K562 (cell line): ENCODE results near the gene ERF. TPM values are rescaled to one million over a fixed set of nuclear protein-coding genes. Genes with fewer than 3 reads are reported as not detected.

ENCODE experiments used
- ATAC-seq: fragments of 200-7000 bp; cut with Tn5 transposase; 3 replicates; pipeline ENCODE4 v1.9.1; 2020; ENCODE audit warnings: moderate library complexity
- BruUV-seq: library from RNA; stranded (reverse); fragments of 400-500 nt; replicated peaks from 2 replicates; lab custom pipeline; 2021; lab: Mats Ljungman, UMichigan
- CTCF ChIA-PET: fragments of 300-600 bp; formaldehyde crosslinking; extraction: SDS; loops from one replicate; lab custom pipeline; 2021; ENCODE audit warnings: low intra/inter-chr PET ratio; lab: Yijun Ruan, JAX
- POLR2A ChIA-PET: fragments of 300-600, 350-650 bp; sonication (Branson Sonifier 250); formaldehyde crosslinking; extraction: SDS; loops from one replicate; lab custom pipeline; 2021; ENCODE audit warnings: antibody characterized with exemption, inconsistent platforms; lab: Yijun Ruan, JAX
- DNase-seq, 4 experiments: peaks; one replicate each; pipeline versions ENCODE4 v3.0.0 to v3.0.0-alpha.2; 2011 to 2018; ENCODE audit warnings: low spot score in 3 of 4, mixed read lengths in 3 of 4; ENCODE audit errors: extremely low read depth in 1 of 4
- FAIRE-seq: peaks from 2 replicates; lab custom pipeline; 2011; peaks lifted over from hg19 to GRCh38; lab: Jason Lieb, UNC
- H2AFZ ChIP-seq: 2 replicates; pipeline ENCODE4 v1.6.0; 2011; ENCODE audit warnings: low read depth, low read length, control low read depth, inconsistent platforms
- H3K27ac ChIP-seq: fragments of 200-600 bp; 3 replicates; pipeline ENCODE4 v1.8.0; 2011; ENCODE audit warnings: low read depth, mild to moderate bottlenecking, control low read depth, inconsistent platforms, low read length, moderate library complexity, mixed read lengths; ENCODE audit errors: extremely low read depth
- H3K27me3 ChIP-seq, 2 experiments: fragments of 300-600 bp in 1 of 2; 2 replicates in 1 of 2; 3 replicates in 1 of 2; pipeline versions ENCODE4 v1.6.0 to v1.8.0; 2011; ENCODE audit warnings: inconsistent platforms in 2 of 2, low read length in 2 of 2, mild to moderate bottlenecking in 1 of 2, mixed read lengths in 1 of 2, moderate library complexity in 1 of 2; ENCODE audit not compliant: control insufficient read depth in 2 of 2, insufficient read depth in 2 of 2
- H3K36me3 ChIP-seq: fragments of 300-600 bp; 3 replicates; pipeline ENCODE4 v1.8.0; 2011; ENCODE audit warnings: mild to moderate bottlenecking, low read length, inconsistent platforms; ENCODE audit not compliant: control insufficient read depth, insufficient read depth
- H3K4me1 ChIP-seq, 2 experiments: fragments of 200-600 bp in 1 of 2; replicated peaks in 1 of 2; 2 replicates in 1 of 2; 3 replicates in 1 of 2; pipeline versions ENCODE4 v1.5.1 to v1.8.0; 2011; ENCODE audit warnings: inconsistent platforms in 2 of 2, low read length in 2 of 2, mild to moderate bottlenecking in 1 of 2, mixed read lengths in 1 of 2, moderate library complexity in 1 of 2; ENCODE audit not compliant: control insufficient read depth in 2 of 2, insufficient read depth in 2 of 2
- H3K4me2 ChIP-seq: 2 replicates; pipeline ENCODE4 v1.6.1; 2011; ENCODE audit warnings: low read length, control low read depth, inconsistent platforms, mixed read lengths; ENCODE audit not compliant: insufficient read depth
- H3K4me3 ChIP-seq: fragments of 200-600 bp; sonication (generic), shearing (Covaris generic); 2 replicates; pipeline ENCODE4 v1.5.1; 2016; ENCODE audit warnings: control low read depth, inconsistent platforms
- H3K79me2 ChIP-seq: fragments of 200-600 bp; 3 replicates; pipeline ENCODE4 v1.8.0; 2011; ENCODE audit warnings: low read length, inconsistent platforms; ENCODE audit not compliant: control insufficient read depth, insufficient read depth
- H3K9ac ChIP-seq, 2 experiments: 2 replicates each; pipeline versions ENCODE4 v1.6.0 to v1.6.1; 2011; ENCODE audit warnings: low read depth in 2 of 2, low read length in 2 of 2, control low read depth in 1 of 2, inconsistent platforms in 1 of 2, mild to moderate bottlenecking in 1 of 2, mixed read lengths in 1 of 2; ENCODE audit not compliant: insufficient read depth in 1 of 2
- H3K9me1 ChIP-seq: one replicate; pipeline ENCODE4 v1.6.0; 2011; ENCODE audit warnings: inconsistent platforms, mild to moderate bottlenecking, low read length, moderate library complexity; ENCODE audit not compliant: control insufficient read depth, insufficient read depth
- H3K9me3 ChIP-seq: replicated peaks from 2 replicates; pipeline ENCODE4 v1.5.1; 2011; ENCODE audit warnings: low read depth, low read length, inconsistent platforms; ENCODE audit not compliant: control insufficient read depth, insufficient read depth
- H4K20me1 ChIP-seq: replicated peaks from 2 replicates; pipeline ENCODE4 v1.6.1; 2011; ENCODE audit warnings: low read length, inconsistent platforms, mixed read lengths; ENCODE audit not compliant: control insufficient read depth, insufficient read depth
- KLF13 ChIP-seq: fragments of 450-650 bp; IDR thresholded peaks from 2 replicates; pipeline ENCODE4 v1.6.1; 2016; ENCODE audit warnings: missing genetic modification characterization, low read depth, mild to moderate bottlenecking, missing compliant biosample characterization, moderate library complexity, borderline replicate concordance
- RCOR1 ChIP-seq, 2 experiments: IDR thresholded peaks; 2 replicates each; pipeline ENCODE4 v1.6.1; 2012; ENCODE audit warnings: low read depth in 2 of 2, low read length in 2 of 2, borderline replicate concordance in 1 of 2, improper control_type of control experiment in 1 of 2
- THRB ChIP-seq: fragments of 450-650 bp; formaldehyde crosslinking; conservative IDR thresholded peaks from 2 replicates; pipeline ENCODE4 v1.4.0; 2022; ENCODE audit warnings: mild to moderate bottlenecking, missing genetic modification characterization
- ZHX1 ChIP-seq: fragments of 150-350 bp; conservative IDR thresholded peaks from 2 replicates; pipeline ENCODE4 v1.6.1; 2014; ENCODE audit warnings: low read length
- ZNF23 ChIP-seq: fragments of 250-450 bp; sonication (Bioruptor Pico); IDR thresholded peaks from 2 replicates; pipeline ENCODE4 v1.4.0; 2020; ENCODE audit warnings: mild to moderate bottlenecking
- WGBS: fragments of 100-300 bp; shearing (Covaris generic); methylation state at CpG from one replicate; pipeline ENCODE4 v1.1.6; 2016; ENCODE audit warnings: low coverage, mixed read lengths; ENCODE audit not compliant: insufficient coverage; ENCODE audit errors: missing lambda C conversion rate; 5-methylcytosine and 5-hydroxymethylcytosine counted together
- in situ Hi-C: fragments of 300-500 bp; cut with MboI; formaldehyde crosslinking; loops from 4 replicates; pipeline ENCODE4 v1.15.0; 2018; ENCODE audit warnings: inconsistent platforms, mixed read lengths
- intact Hi-C: fragments of 100-400 bp; cut with micrococcal nuclease; formaldehyde crosslinking; loops from 2 replicates; pipeline ENCODE4 v1.14.2; 2022
- polyA plus RNA-seq, 8 experiments: library from polyadenylated mRNA; depleted of rRNA in 4 of 8; stranded (reverse) in 5 of 8; unstranded in 3 of 8; fragments of >200 nt; fragmentation: Nextera tagmentation in 2 of 8; fragmentation: Illumina TruSeq in 1 of 8; extraction: Ambion mirVana in 2 of 8; extraction: Trizol in 1 of 8; gene quantifications; 2 replicates each; pipeline versions ENCODE4 v1.2.1 to v1.2.3, GENCODE V29; 2011 to 2014; ENCODE audit warnings: inconsistent platforms in 1 of 8, missing spikeins in 1 of 8
- total RNA-seq, 7 experiments: library from RNA; depleted of rRNA in 6 of 7; stranded (reverse); fragments of >200 nt in 6 of 7; fragmentation: Illumina TruSeq in 2 of 7; extraction: Trizol in 2 of 7; gene quantifications; 2 replicates each; pipeline versions ENCODE4 v1.2.1 to v1.2.3, GENCODE V29; 2011 to 2021; ENCODE audit warnings: low replicate concordance in 1 of 7
- TF ChIP-seq, protein P1 (sequence below): fragments of 250-450 bp; sonication (Bioruptor Pico); IDR thresholded peaks from 2 replicates; pipeline ENCODE4 v1.9.0; 2021; ENCODE audit warnings: mild to moderate bottlenecking

ERF gene
- total and polyA plus RNA-seq, 9 of the 15 experiments (the other 6 are each of a cell fraction or from before 2014, with no cell fraction given): 0.03 to 75.4 (median 27.0) TPM

DNA sequence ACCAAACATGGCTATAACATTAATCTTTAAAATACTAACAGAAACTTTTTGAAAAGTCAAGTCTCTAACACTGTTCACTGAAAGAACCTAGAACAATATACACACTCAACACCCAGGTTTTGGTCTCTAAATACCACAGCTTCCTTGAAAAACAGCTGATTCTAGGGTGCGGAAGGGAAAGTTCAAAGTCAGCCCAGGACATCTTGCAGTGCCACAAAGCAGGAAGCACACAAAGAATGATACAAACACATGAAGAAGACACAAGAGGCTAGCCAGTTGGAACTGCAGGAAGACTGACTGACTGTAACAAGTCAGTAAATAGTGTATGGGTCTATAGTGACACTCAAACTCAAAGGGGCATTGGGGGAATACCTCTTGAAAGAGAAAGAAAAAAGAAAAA is 42.0 kb downstream of the ERF start:
- ChIA-PET CTCF (no interaction called here), POLR2A (interaction anchor here (0.6 kb wide), 1 partner anchor 23 kb away, joined by 3 read pairs; no protein-coding TSS in a partner anchor)
- ATAC-seq (no peak), FAIRE-seq (peak; percentile 6), DNase-seq (no peak)
- intact Hi-C loops: no loop called here
- Histone ChIP-seq H2AFZ (no peak overlapping the region), H3K27me3 (no peaks in the 10 kb centered on the region), H4K20me1 (peaks cover 16% of the 10 kb centered on the region), H3K9ac (no peak overlapping the region), H3K79me2 (peaks cover 86% of the 10 kb centered on the region), H3K27ac (no peak overlapping the region), H3K4me2 (no peak overlapping the region), H3K4me1 (peaks cover 28 to 41% of the 10 kb centered on the region in 2 experiments; a peak in 4 of 5 replicates), H3K9me1 (peaks cover 6% of the 10 kb centered on the region), H3K36me3 (peaks cover 82% of the 10 kb centered on the region), H3K4me3 (no peak overlapping the region), H3K9me3 (no peaks in the 10 kb centered on the region)
- BruUV-seq: no TSS peak
- 92% methylated on average over 1 of the region's 1 CpG for WGBS
- in situ Hi-C loops: no loop called here
- TF ChIP-seq RCOR1 (IDR thresholded peaks at IDR 0.05; ENCODE audit: borderline replicate concordance in 1 of 2, low read depth in 2 of 2, low read length in 2 of 2) (no peak), THRB (CRISPR knock-in tag) (no peak), ZNF23 (CRISPR knock-in tag) (no peak), KLF13 (tag) (no peak), ZHX1 (no peak)
- TF ChIP-seq, protein P1, sequence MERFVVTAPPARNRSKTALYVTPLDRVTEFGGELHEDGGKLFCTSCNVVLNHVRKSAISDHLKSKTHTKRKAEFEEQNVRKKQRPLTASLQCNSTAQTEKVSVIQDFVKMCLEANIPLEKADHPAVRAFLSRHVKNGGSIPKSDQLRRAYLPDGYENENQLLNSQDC (CRISPR knock-in tag): no peak
